HG03520 (cell line): ENCODE results near the gene LRP2.
"Not testable (repeated sequence)": the region's sequence is repeated elsewhere in the genome, so short reads cannot be mapped to it uniquely, and the experiment has no call there.

ENCODE experiments used
- ATAC-seq: cut with Tn5 transposase; IDR thresholded peaks from one replicate; pipeline ENCODE4 v1.9.1; 2021; ENCODE audit warnings: mild to moderate bottlenecking, moderate library complexity; ENCODE audit not compliant: unreplicated experiment

LRP2 gene

DNA sequence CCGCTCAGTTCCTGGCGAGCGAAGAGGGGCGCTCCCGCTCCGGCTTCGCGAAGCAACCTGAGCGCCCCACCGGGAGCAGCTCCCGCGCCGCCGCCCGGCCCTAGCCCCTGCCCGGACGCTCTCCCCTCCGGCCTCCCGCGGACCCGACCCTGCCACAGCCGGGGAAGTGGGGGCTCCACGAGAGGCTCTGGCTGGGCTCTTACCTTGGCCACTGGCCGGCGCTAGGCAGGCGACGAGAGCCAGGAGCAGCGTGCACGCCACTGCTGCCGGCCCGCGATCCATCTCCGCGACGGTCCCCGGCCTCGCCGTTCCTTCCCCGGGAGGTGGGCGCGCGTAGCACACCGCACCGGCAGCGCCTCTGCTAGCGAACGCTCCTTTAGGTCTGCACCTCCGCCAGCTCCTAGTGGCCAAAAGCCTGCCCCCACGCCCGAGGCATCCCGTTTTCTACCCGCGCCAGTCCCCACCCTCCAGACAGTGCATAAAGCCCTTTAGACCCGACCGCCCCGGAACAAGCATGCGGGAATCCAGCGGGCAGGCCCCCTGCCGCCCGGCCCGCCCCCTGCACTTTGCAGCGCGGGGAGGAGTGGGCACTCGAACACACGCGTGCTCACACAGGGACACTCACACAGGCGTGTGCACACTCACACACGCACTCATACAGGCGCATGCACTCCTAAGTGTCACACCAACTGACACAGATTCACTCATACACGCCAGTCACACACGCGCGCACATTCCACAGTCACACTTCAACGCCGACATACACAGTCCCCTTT is at the start of gene LRP2:
Gene LRP2 (minus strand): TSS at position 417 of the 776 bp plus-strand sequence. CDS start 135 bp downstream, at position 282.
- ATAC-seq: no peak

DNA sequence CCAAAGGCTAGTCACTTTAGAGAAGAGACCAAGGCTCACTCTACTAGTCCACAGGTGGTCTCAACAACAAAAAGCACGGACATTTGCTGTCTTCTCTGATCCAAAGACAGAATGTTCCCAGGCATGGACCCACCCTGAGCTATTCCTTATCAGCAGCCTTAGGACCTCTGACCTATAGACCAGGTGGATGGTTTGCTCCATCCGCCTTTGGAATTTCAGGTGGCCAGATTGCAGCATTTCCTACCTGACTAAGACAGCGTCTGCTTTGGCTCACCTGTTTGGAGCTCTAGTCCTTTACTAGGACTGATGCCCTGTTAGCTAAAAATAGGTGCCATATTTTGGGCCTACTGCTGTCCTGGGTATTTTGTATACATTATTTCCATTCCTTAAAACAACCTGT is 44.6 kb upstream of the LRP2 start:
- no peak for ATAC-seq

DNA sequence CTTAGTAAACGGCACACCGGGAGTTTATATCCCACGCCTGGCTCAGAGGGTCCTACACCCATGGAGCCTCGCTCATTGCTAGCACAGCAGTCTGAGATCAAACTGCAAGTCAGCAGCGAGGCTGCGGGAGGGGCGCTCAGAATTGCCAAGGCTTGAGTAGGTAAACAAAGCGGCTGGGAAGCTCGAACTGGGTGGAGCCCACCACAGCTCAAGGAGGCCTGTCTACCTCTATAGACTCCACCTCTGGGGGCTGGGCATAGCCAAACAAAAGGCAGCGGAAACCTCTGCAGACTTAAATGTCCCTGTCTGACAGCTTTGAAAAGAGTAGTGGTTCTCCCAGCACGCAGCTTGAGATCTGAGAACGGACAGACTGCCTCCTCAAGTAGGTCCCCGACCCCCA is 37.2 kb upstream of the LRP2 start:
- ATAC-seq: not testable (repeated sequence)

DNA sequence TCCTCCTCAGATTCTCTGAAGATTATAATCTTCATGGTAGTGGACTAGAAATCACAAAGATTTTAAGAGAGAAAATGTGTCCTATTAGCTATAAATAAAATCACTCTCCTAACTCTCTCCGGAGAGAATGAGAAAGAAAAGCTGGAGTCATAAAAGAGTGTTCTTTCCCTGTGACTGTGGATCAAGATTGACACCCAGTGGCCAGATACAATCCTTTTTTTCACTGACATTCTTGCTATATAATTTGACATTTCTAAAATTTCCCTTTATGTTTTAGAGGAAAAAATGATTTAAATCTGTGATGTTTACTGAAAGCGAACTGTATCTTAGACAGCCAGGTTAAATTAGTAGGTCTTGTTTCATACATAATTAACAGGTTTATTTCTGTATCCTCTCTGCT is 35.4 kb upstream of the LRP2 start:
- ATAC-seq: no peak

DNA sequence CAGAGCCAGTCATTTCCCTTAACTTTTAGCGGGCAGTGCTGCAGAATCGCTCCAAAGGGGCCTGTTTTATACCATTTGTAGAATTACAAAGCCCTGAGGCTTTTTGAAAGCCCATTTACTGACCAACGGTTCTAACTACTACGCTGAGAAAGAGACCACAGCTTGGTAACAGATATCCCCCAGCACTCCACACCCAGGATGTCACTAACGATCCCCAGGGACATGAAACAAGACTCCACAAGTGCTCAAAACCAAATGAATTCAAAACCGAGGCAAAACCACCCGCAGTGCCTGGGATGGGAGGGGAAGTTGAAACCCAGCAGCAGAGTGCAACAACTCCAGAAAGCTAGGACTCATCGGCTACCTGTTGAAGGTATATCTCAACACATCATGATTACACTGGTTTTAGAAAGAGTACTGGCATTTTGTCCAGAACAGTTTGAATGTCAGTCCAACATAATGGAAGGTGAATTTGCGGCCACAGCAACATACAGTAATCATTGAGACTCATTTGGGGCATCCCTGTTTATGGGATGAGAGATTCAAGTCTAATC is 33.6 kb upstream of the LRP2 start:
- no peak for ATAC-seq

DNA sequence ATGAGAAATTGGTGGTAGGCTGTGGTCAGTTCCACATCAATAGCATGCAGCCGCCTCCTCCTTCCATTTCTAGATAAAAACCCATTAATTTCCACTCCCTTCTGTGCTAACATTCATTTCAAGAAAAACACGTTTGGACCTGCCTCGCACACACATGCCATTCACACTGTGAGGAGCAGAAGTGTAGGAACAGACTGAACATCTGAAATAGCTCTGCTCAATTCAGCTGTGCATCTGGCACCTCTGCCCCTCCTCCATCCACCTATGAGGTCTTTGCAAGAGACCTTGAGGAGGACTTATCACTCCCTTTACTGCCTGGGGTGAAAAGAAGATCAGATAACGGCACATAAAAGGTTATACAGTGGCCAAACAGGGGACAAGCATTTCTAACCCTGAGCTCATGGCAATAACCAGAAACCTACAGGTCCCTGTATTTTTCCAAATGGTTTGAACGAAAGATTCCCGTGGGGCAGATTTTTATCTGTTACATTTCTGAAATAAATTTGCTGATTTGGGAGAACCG is 30.8 kb upstream of the LRP2 start:
- no peak for ATAC-seq

DNA sequence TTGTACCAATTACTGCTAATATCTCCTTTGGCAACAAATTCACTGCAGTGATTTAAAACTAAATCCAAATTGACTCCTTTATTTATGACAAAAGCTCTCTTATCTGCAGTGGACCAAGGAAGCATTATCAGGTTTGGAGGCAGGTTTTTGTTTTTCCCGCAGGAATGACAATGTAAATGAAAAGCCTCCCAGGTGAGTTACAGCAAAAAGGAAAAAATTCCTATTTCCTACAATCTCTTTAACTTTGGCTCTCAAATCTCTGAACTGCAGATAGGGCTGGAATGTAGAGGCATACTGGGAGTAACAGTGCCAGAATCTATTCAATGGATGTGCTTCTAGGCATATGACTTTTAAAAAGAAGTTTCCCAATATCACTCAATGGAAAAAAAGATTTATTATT is 28.9 kb upstream of the LRP2 start:
- ATAC-seq: no peak

DNA sequence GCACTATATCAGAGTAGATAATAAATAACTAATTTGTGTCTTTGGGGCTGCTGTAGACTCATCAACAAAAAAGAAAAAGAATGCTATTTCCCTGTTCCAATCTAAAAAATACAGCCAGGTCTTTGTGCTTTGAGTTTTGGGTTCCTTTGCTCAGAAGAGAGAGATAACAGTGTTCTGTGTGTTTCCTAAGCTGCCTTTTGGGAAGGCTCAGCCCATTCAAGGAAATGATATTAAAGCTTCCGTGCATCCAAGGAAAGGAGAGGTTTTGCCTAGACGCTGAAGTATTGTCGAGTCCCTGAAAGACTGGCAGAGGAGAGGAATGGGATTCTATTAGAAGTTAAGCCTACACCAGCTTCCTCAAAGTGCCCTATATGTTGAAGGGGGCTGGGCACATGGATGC is 25.8 kb upstream of the LRP2 start:
- no peak for ATAC-seq

DNA sequence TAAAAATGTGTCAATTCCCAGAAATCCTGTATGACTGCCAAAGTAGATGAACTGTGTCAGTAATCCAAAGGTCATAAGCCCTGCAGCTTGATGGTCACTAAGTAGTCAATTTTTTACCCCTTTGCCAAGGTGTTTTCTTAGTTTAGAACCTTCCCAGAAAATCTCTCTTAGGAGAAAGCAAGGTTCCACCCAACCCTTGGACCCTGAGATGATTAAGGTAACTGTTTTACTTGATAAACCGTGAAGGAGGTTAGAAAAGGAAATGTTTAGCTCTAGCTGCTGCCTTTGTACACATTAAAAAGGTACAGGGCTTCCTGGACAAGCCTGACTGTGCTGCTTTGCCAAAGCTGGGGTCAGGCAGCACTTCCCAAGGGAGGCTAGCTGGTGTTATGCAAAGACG is 24.4 kb upstream of the LRP2 start:
- ATAC-seq: no peak

DNA sequence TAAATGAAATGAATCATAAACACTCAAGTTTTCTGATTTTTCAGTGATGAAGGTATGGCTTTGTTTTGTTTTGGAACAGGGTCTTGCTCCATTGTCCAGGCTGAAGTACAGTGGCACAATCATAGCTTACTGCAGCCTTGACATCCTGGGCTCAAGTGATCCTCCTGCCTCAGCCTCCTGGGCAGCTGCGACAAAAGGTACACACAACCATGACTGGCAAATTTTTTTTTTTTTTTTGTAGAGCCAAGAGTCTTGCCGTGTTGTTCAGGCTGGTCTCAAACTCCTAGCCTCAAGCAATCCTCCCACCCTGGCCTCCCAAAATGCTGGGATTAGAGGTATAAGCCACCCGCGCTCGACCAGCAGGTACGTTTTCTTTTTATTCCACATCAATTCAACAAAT is 22.5 kb upstream of the LRP2 start:
- no peak for ATAC-seq

DNA sequence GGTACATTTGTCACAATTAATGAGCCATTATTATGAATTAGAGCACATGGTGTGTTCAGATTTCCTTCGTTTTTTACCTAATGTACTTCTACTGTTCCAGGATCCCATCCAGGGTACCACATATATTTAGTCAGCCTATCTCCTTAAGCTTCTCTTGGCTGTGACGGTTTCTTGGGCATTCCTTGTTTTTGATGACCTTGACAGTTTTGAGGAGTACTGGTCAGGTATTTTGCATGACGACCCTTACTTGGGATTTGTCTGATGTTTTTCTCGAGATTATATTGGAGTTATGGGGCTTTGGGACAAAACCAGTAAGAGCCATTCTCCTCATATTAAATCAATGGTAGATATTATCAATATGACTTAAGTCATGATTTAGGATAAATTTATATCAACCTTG is 10.2 kb upstream of the LRP2 start:
- ATAC-seq: no peak

DNA sequence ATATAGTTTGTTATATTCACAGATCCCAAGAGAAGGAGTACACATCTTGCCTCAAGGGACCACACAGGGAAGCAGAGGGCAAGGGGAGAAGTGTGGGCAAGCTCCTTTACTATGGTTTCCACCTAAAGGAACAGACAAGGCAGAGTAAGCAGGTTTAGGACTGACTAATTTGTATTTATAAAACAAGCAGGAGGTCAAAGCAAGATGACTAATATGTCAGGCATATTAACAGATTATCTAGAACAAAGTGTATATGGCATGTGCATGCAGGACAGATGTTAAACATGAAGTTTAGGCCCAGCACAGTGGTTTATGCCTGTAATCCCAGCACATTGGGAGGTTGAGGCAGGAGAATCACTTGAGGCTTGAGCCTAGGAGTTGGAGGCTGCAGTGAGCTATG is 3.7 kb upstream of the LRP2 start:
- no peak for ATAC-seq

DNA sequence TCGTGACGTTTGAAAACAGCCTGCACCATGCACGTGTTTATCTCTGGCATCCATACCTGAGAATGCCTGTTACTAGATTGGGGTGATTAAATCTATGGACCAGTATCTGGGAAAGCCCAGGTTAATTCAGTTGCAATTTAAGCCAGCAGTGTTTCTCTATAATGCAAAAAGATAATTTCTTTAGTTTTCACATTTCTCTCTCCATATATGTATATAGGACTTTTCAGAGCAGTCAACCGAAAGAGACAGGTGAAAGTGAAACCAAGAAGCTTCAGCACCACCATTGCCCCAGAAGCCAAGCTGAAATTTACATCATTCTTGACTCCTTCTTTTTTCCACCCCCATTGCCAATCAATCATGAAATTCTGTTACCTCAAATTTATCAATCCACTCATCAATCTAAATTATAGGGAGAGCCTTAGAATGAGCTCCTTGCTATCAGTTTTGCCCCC is 2.7 kb upstream of the LRP2 start:
- peak; percentile 56 for ATAC-seq

DNA sequence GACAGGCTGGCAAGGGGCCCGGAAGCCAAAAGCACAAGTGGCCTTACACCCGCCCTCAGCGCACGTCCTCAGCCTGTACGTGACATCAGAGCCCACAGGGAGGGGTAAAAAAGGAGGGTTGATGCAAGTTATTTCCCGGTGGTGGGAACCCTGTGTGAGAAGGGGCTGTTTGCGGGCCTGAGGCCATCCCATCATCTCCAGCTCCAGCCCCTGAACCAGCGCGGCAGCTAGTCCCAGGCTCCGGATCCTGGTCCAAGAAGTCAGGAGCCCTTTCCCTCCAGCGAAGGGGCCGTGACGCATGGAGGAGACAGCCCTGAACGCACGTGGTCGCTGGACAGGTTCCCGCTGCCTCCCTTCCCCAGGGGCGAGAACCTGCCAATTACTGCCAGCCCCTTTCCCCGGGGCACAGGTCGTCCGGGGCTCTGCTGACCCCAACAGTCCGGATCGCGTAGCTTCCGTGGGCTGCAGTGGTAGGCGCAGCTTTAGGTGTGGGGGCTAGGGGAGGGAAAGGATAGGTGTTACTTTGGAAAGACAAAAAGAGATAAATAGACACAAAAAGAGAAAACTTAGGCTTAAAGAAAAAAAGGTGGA is 1.3 kb upstream of the LRP2 start:
- ATAC-seq: peak; percentile 44

DNA sequence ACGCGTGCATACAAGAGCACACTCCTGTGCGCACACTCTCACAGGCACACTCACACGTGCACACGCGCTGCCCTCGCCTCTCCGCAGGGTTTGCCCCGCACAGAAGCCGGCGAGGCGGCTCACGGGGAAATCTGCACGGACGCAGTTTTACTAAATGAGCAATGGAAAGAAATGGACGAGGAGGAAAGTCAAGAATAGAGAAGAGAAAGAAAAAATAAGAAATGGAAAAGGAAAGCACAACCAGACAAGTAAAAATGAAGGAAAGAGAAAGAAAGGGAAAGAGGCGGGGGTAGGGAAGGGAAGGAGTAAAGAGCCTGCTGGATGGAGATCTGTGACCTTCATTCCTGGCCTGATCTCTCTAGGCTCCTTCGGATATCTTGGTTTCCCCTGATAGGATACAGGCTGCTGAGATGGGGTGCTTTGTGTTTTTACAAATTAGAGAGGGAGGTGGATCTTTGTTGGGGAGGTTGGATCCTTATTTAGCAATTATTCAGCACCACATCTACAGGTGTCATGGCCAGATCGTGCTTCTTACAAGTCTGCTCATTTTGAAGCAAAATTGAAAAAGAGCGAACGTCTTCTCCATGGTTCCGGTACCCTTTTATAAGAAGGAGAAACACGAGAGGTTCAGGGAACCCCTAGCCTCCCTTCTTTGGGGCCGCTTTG is 693 bp upstream of the LRP2 start:
- ATAC-seq: peak; percentile 0

DNA sequence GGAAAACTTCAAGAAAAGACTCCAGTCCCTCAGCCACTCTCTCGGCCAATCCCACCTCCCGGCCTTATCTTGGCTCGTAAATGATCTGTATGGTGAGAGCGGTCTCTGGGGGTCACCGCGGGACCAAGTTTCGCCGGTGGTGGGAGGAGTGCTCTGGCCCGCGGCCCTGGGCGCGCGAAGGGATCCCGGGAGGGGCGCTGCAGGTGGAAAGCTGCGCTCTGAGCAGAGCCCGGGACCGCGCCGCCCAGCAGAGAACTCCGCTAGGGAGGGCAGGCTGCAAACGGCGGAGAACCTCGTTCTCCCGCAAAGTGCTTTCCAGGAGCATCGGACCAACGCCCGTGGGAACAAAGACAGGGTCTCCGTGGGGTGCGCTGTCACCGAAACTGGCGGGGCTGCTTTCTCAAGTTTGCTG is 622 bp downstream of the LRP2 start:
- ATAC-seq: no peak

DNA sequence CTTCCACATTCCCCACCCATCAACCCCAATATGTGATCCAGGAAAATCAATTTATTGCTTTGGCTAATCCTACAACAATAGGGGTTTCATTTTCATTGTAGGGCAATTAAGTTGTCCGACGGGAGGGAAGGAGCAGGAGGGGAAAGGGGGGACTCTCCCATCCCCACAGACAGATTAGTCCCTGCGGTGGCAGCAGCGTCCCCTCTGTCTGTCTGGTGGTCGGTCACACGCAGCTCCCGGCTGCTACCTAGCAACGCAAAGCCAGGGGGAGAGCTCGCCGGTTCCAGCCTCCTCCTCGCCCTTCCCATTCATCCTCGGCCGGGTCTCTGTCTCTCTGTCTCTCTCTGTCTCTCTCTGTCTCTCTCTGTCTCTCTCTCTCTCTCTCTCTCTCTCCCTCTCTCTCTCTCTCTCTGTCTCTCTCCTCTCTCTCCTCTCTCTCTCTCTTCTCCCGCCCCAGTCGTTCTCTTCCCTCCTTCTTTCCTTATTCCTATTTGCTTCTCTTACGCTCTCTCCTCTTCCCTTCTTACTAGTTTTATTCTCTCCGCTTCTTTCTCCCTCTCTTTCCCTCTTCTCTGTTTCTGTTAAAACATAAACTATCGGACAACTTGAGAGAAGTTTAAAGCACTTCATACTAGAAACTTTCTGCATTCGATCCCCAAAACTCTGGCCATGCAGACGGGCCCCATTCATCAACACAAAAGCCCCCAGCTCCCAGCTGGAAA is 1.2 kb downstream of the LRP2 start:
- no peak for ATAC-seq

DNA sequence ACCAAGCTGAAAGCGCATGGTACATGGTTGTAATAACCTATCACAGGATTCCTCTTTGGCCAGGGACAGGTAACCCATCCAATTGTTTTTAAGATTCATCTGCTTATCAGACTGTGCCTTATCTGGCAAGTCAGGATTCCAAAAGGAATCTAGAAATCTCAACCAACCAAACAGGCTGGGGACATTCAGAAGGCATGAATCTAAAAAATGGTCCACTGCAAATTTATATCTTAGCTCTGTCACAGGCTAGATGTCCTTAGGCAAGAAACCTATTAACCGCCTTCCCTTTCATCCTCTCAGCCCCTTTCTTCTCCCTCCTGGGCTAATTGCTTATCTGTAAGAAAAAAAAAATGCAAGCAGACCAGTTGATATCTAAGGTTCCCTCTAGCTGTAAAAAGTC is 4.3 kb downstream of the LRP2 start:
- ATAC-seq: no peak

DNA sequence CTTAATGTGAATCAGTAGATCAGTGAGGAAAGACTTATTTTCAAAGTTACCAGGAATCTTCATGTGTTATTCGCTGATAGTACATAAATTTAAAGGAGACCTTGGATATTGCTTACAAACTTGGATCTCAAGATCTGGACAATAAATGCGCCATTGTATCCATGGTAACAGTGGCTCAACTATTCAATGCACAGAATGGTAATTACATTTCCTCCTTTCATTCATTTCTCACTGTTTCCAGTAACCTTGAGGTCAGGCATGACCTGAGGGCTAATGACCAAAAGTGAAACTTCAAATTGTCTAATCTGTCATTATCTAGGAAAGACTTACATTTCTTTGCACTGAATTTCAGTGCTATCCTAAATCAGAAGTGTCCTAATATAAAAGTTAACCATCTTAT is 8.1 kb downstream of the LRP2 start:
- ATAC-seq: no peak

DNA sequence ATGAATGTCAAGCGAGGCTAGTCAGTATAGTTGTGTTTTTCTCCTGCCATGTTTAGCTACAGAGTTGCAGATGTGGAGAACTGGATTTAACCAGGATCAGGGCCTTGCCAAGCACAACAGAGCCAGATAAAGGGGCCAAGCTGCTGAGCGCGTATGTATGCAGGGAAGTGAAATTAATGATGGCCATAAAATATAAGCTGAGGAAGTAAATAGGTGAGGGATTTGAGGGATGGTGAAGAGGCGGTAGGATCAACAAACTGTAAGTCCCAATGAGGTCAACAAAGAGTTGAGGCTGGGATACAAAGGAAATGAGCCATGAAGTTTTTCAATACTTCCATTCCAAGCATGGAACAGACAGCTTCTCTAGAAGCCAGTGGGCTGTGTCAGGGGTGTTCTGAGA is 10.6 kb downstream of the LRP2 start:
- ATAC-seq: no peak

DNA sequence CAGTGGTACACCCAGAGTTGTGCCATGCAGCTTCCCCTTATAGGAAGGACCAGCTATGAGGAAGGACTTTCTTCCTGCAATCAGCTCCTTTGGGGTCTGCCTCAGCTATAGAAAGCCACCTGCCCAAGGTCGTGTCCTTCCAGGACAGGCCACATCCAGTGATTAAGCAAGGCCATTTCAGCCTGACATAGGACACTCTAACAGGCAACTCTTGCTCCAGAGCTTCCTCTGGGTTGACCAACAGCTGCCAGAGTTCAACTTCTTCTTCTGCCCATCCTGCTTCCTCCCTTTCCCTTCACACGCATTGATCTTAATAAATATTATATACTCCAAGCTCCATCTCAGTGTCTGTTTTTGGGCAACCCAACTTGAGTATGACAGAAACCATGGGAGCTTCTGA is 12.8 kb downstream of the LRP2 start:
- no peak for ATAC-seq
